Fibroblast of the aortic adventitia (primary cell): Measurements from ENCODE around the gene HIGD1C. TPM values are rescaled to one million over a fixed set of nuclear protein-coding genes. Genes with fewer than 3 reads are reported as not detected.
"Not testable (repeated sequence)": the region's sequence is repeated elsewhere in the genome, so short reads cannot be mapped to it uniquely, and the experiment has no call there.

ENCODE experiments used
- DNase-seq: peaks from one replicate; pipeline ENCODE4 v3.0.0-alpha.2; 2010; ENCODE audit warnings: low read depth
- H3K4me3 ChIP-seq: 2 replicates; pipeline ENCODE4 v1.5.1; 2011; ENCODE audit warnings: low read depth, mild to moderate bottlenecking, control low read depth, low read length, moderate library complexity
- small RNA-seq: library from RNA; depleted of rRNA; stranded (forward); fragments of <200 nt; gene quantifications from one replicate; pipeline ENCODE3, GENCODE V24; 2012
- total RNA-seq: library from RNA; depleted of rRNA; stranded (reverse); fragments of >200 nt; gene quantifications from 2 replicates; pipeline ENCODE4 v1.2.3, GENCODE V29; 2012; ENCODE audit warnings: low replicate concordance
- TF ChIP-seq, protein P1 (sequence below): IDR thresholded peaks from 2 replicates; pipeline ENCODE4 v1.5.1; 2011; ENCODE audit warnings: mild to moderate bottlenecking, low read length, control low read depth, inconsistent platforms; ENCODE audit not compliant: insufficient read depth

Gene HIGD1C
- total RNA-seq, 1 donor, result not detected

GRCh38 chr12:51013441-51013840 is 61.1 kb downstream of the HIGD1C start:
- no peak overlapping the region for H3K4me3 ChIP-seq
- TF ChIP-seq, protein P1, sequence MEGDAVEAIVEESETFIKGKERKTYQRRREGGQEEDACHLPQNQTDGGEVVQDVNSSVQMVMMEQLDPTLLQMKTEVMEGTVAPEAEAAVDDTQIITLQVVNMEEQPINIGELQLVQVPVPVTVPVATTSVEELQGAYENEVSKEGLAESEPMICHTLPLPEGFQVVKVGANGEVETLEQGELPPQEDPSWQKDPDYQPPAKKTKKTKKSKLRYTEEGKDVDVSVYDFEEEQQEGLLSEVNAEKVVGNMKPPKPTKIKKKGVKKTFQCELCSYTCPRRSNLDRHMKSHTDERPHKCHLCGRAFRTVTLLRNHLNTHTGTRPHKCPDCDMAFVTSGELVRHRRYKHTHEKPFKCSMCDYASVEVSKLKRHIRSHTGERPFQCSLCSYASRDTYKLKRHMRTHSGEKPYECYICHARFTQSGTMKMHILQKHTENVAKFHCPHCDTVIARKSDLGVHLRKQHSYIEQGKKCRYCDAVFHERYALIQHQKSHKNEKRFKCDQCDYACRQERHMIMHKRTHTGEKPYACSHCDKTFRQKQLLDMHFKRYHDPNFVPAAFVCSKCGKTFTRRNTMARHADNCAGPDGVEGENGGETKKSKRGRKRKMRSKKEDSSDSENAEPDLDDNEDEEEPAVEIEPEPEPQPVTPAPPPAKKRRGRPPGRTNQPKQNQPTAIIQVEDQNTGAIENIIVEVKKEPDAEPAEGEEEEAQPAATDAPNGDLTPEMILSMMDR, result no peak
- no peak for DNase-seq

DNA sequence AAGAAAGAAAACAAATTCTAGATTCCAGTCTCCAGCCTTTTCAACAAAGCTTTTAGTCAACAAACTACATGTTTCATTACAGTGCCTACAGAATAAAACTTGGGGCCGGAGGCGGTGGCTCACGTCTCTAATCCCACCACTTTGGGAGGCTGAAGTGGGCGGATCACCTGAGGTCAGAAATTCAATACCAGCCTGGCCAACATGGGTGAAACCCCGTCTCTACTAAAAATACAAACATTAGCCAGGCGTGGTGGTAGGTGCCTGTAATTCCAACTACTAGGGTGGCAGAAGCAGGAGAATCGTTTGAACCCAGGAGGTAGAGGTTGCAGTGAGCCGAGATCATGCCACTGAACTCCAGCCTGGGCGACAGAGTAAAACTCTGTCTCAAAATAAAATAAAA is 62.1 kb downstream of the HIGD1C start:
- not testable (repeated sequence) for H3K4me3 ChIP-seq, DNase-seq

- DNase-seq, result no peak
- no peak overlapping the region for H3K4me3 ChIP-seq
- TF ChIP-seq, protein P1, result no peak
Measured at GRCh38 chr12:51017452-51017851, 65.1 kb downstream of the HIGD1C start.

DNA sequence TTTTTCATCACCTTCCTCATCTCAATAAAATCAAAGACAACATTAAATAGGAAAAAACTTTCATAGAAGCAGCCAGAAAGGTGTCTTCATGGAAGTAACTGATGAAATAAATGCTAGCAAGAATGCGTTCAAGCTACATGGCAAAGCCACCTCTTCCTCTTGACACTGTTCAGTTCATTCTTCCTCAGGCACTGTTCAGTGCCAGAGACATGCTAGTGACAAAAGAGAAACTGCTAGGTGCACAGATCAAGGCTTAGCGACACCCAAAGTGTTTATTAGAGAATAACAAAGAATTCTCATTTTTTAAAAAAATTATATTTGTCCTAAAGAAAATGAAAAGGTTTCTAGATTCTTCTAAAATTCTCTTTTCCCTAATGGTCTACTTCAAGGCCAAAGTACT is 66.6 kb downstream of the HIGD1C start:
- TF ChIP-seq, protein P1, result no peak
- DNase-seq, result no peak
- no peak overlapping the region for H3K4me3 ChIP-seq

DNA sequence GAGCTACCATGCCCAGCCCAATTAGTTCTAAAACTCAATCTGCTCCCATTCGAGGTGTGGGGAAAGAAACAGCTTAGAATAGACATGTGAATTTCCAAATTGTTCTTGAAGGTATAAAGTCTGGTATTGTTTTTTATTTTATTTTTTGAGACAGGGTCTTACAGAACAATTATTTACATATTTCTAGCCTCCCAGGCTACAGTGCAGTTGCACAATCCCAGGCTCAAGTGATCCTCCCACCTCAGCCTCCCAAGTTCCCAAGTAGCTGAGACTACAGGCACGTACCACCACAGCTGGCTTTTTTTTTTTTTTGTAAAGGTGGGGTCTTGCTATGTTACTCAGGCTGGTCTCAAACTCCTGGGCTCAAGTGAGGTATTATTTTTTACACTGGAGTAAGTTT is 67.6 kb downstream of the HIGD1C start:
- no peak for DNase-seq
- H3K4me3 ChIP-seq, result no peak overlapping the region
- TF ChIP-seq, protein P1, result no peak

Small RNA genes within 50 kb of the gene (small RNA-seq; reads per million reads assigned to genes)
- gene AC008121.1, result not detected
- not detected for gene RF00019
- gene RNU6-87P, result not detected

Other genes with a start within 250 kb of the HIGD1C start
- 31.0 and 39.5 TPM in 2 replicates for gene ATF1, start 188.4 kb upstream of the HIGD1C start, total RNA-seq
- not detected in 2 replicates for gene TMPRSS12, start 109.6 kb upstream of the HIGD1C start, total RNA-seq
- 50.7 and 53.7 TPM in 2 replicates for gene SLC11A2, start 73.8 kb downstream of the HIGD1C start, total RNA-seq
- gene LETMD1, start 95.8 kb downstream of the HIGD1C start, total RNA-seq, result 30.5 and 40.6 TPM in 2 replicates
- gene CSRNP2, start 131.1 kb downstream of the HIGD1C start, total RNA-seq, result 19.1 and 42.4 TPM in 2 replicates
- gene TFCP2, start 220.6 kb downstream of the HIGD1C start, total RNA-seq, result 10.8 and 12.8 TPM in 2 replicates